Memory B cell (primary cell): ENCODE data around the gene NYAP2.

Experiments
- ATAC-seq: fragments of 150-1000 bp; cut with Tn5 transposase; 2 replicates; pipeline ENCODE4 v1.10.0; 2021; ENCODE audit warnings: low read depth, mild to moderate bottlenecking, moderate library complexity
- DNase-seq, 2 donors: peaks; one replicate each; pipeline ENCODE4 v3.0.0; 2022; ENCODE audit warnings: low spot score in 2 of 2
- H3K27ac Mint-ChIP-seq: one replicate; pipeline ENCODE4 v1.8.0; 2022; ENCODE audit warnings: mild to moderate bottlenecking, moderate library complexity, mixed read lengths
- H3K27me3 Mint-ChIP-seq: one replicate; pipeline ENCODE4 v1.8.0; 2022; ENCODE audit warnings: mixed read lengths
- H3K36me3 Mint-ChIP-seq: one replicate; pipeline ENCODE4 v1.8.0; 2022; ENCODE audit warnings: mild to moderate bottlenecking, mixed read lengths
- H3K4me1 Mint-ChIP-seq: one replicate; pipeline ENCODE4 v1.8.0; 2022; ENCODE audit warnings: mixed read lengths
- H3K4me3 Mint-ChIP-seq: one replicate; pipeline ENCODE4 v1.8.0; 2022; ENCODE audit warnings: mild to moderate bottlenecking, moderate library complexity, mixed read lengths
- H3K9me3 Mint-ChIP-seq: one replicate; pipeline ENCODE4 v1.8.0; 2022; ENCODE audit warnings: mixed read lengths

Gene NYAP2

DNA sequence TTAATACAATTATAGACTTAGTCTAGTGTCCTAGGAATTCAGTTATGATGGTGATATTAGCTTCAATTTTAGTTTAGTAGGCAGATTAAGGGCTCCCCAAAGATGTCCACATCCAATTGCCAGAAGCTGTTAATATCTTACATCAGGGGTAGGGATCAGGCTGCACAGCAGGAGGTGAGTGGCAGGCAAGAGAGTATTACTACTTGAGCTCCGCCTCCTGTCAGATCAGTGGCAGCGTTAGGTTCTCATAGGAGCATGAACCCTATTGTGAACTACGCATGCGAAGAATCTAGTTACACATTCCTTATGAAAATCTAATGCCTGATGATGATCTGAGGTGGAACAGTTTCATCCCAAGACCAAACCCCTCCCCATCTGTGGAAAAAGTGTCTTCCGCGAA lies 54.9 kb downstream of the NYAP2 start:
- DNase-seq = no peak
- no peaks in the 10 kb centered on the region for H3K36me3 Mint-ChIP-seq
- H3K4me1 Mint-ChIP-seq = no peaks in the 10 kb centered on the region
- peaks cover 4% of the 10 kb centered on the region for H3K27me3 Mint-ChIP-seq
- no peak overlapping the region for H3K27ac Mint-ChIP-seq
- H3K4me3 Mint-ChIP-seq = no peak overlapping the region
- no peaks in the 10 kb centered on the region for H3K9me3 Mint-ChIP-seq
- no peak for ATAC-seq

DNA sequence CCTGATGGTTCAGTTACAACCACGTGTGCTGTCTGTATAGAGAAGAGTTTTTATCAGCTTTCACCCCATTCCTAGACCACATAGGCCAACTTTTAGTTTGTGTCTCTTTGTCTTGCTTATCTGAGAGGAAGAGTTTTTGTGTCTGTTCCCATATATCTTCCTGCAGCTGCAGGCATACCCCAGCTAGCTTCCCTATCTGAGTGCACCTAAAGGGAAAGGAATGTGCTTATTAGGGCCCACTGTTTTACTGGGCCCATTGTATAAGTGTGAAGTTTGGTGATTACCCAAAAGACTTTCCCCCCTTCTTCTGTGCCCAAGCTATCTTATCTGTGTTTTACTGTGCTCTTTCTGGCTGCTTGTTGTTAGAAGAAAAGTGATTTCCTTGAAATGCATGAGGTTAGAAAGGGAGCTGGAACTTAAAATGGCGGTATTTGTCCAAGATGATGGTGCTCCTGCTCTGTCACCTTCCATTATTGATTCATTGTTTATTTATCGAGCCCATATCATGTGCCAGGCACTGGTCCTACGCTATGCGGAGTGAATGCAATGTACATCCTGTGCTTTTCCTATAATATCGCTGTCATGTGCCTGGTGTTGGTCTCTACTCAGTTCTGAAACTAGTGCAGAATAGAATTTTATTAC lies 57.2 kb downstream of the NYAP2 start:
- no peaks in the 10 kb centered on the region for H3K4me1 Mint-ChIP-seq
- H3K27me3 Mint-ChIP-seq = peaks cover 5% of the 10 kb centered on the region
- no peaks in the 10 kb centered on the region for H3K36me3 Mint-ChIP-seq

DNA sequence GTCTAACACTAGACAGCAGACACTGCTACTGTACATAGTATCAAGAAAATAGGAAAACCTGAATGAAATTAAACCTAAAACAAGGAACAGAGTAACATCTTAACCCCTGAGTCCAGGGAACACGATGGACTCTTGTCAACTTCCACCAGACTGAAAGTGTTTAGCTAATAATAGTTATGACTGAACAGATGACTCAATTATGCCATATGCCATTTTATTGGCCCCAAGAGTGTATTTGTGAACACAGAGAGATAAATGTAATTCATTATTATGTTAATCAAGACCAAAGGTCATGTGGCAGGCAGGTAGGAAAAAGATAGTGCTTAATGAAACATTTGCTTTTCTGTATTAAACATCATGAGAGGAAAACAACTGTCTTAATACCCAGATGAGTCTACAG lies 58.0 kb downstream of the NYAP2 start:
- no peaks in the 10 kb centered on the region for H3K4me1 Mint-ChIP-seq
- DNase-seq (no peak), ATAC-seq (no peak)
- no peaks in the 10 kb centered on the region for H3K36me3 Mint-ChIP-seq
- H3K4me3 Mint-ChIP-seq = no peak overlapping the region
- H3K9me3 Mint-ChIP-seq = no peaks in the 10 kb centered on the region
- H3K27ac Mint-ChIP-seq = no peak overlapping the region
- peaks cover 5% of the 10 kb centered on the region for H3K27me3 Mint-ChIP-seq

More for the DNA sequence above, 57.2 kb downstream of the NYAP2 start:
- ATAC-seq (no peak), DNase-seq (no peak)
- no peak overlapping the region for H3K4me3 Mint-ChIP-seq
- H3K9me3 Mint-ChIP-seq = no peaks in the 10 kb centered on the region
- H3K27ac Mint-ChIP-seq = no peak overlapping the region

DNA sequence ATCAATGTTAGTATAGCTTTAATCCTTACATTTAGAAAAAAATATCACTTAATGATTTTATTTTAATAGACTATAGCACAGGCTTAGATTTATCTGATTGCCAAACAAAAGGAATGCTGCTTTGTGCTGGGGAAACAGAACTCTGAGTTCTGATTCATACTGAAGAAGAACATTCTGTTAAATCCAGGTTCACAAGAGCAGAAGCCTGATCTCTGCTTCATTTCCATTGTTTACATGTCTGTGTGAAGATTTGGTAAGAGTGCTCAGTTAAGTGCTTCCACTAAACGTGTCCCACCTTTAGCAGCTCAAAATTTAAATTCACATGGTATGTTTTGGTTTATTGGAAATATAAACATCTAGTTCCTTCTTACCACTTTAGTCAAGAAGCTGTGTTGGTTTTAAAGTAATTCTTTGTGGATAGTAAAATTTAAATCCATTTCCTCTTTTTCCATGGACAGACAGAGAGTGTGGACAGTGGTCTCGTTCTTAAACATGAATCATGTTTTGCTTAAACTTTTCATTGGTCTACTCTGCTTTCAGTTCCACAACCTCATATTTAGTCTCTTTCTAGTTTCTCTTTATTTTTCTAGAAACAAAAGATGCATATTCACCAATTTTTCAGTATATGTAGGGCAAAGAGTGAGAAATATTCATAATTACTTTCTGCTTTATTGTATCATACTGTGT lies 59.1 kb downstream of the NYAP2 start:
- H3K4me1 Mint-ChIP-seq = no peaks in the 10 kb centered on the region
- no peak for ATAC-seq

DNA sequence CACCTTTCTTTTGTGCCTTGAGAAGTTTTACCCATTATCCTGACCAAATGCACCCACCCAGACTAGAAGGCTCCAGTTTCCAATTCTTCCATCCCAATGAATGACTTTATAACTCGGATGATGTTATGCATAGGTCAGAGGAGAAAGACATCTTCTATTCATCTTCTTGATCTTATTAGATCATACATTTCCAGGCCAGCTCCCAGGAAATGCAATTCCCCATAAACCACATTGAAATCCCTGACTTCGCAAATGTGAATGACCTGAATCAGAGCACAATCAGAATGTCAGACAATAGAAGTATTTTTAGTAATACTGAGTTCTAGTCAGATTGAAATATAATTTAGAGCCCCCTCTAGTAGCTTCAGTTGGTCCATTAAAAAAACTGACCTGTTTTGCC lies 62.9 kb downstream of the NYAP2 start:
- H3K27ac Mint-ChIP-seq = no peak overlapping the region
- H3K36me3 Mint-ChIP-seq = no peaks in the 10 kb centered on the region

More for the DNA sequence above, 59.1 kb downstream of the NYAP2 start:
- Mint-ChIP-seq H3K4me3 (no peak overlapping the region), H3K27me3 (peaks cover 5% of the 10 kb centered on the region), H3K9me3 (no peaks in the 10 kb centered on the region), H3K27ac (no peak overlapping the region), H3K36me3 (no peaks in the 10 kb centered on the region)
- DNase-seq = no peak

DNA sequence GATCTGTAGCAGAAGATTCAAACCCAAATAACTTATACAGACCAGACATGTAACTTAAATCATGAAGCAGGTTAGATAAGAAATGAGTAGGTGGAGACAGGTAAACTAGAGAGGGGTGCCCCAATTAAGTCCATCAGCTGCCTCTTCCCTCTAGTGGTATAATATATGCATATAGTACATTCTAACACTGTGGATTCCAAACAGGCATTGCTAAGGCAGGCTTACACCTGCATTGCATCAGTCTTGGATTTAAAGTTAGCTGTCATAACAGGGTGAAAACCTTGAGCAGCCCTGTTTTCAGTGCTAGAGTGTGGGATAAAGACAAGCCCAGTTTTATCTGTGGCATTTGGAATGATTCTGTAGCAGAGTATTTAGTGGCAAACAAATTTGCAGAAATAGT lies 63.4 kb downstream of the NYAP2 start:
- H3K4me1 Mint-ChIP-seq = peaks cover 9% of the 10 kb centered on the region
- ATAC-seq (no peak), DNase-seq (no peak)
- H3K4me3 Mint-ChIP-seq = no peak overlapping the region
- H3K36me3 Mint-ChIP-seq = no peaks in the 10 kb centered on the region
- no peak overlapping the region for H3K27ac Mint-ChIP-seq
- H3K27me3 Mint-ChIP-seq = peaks cover 3% of the 10 kb centered on the region
- no peaks in the 10 kb centered on the region for H3K9me3 Mint-ChIP-seq

More for the DNA sequence above, 62.9 kb downstream of the NYAP2 start:
- ATAC-seq (no peak), DNase-seq (no peak)
- no peaks in the 10 kb centered on the region for H3K9me3 Mint-ChIP-seq
- peaks cover 9% of the 10 kb centered on the region for H3K4me1 Mint-ChIP-seq
- H3K4me3 Mint-ChIP-seq = no peak overlapping the region
- peaks cover 3% of the 10 kb centered on the region for H3K27me3 Mint-ChIP-seq

DNA sequence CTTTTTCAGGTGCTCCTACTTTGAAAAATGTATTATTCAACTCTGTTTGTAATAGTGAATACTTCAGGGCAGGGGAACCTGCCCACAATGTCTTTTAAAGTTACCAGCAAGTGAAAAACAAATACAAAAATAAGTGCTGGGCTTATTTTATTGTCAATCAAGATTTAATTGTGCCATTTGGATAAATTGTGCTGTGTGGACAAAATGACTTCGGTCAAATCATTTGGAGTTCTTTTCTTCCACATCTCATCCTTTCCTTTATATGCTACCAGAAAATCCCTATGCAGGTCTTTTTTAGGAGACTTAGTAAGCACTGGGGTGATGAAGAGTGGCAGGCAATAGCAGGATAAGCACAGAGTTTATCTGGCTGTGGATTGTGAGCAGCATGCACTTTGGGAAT lies 63.9 kb downstream of the NYAP2 start:
- Mint-ChIP-seq H3K4me3 (peak overlapping the region; percentile 32), H3K27me3 (peaks cover 3% of the 10 kb centered on the region), H3K27ac (no peak overlapping the region), H3K9me3 (no peaks in the 10 kb centered on the region), H3K36me3 (no peaks in the 10 kb centered on the region), H3K4me1 (peaks cover 9% of the 10 kb centered on the region)
- DNase-seq (no peak), ATAC-seq (no peak)

DNA sequence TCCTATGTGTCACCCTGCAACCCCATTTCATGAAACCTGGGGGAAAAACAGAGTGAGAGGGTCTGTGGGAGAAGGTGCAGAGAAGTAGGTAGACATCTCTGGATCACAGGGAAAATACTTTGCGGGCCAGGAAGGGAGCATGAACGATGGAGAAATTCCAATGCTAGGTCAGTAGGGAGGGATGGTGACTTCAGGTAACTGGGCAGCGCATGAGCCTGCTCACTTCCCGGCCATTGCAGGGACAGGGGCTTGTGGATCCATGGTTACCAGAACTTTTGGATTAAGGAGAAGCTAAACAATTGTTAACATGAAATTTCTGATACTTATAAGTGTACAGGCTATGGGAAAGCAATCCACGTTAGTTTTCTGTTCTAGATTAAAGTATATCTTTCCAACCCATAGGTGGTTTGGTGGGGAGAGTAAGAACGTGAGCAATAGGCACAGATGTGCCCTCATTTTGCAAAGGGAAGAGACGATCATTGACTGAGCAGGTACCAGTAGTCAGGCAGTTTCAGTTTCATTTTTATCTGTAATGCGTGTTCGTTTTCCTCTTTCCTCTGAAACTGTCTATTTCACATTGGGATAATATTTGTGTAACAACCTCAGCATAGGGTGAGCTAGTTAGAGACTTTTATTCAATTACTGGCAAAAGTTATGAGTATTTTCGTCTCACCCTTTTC lies 65.0 kb downstream of the NYAP2 start:
- no peak for DNase-seq
- Mint-ChIP-seq H3K9me3 (peaks cover 1% of the 10 kb centered on the region), H3K27me3 (peaks cover 3% of the 10 kb centered on the region), H3K36me3 (no peaks in the 10 kb centered on the region), H3K4me3 (peak overlapping the region; percentile 82), H3K4me1 (peaks cover 9% of the 10 kb centered on the region), H3K27ac (peak overlapping the region; percentile 76)
- ATAC-seq = peak; percentile 76

DNA sequence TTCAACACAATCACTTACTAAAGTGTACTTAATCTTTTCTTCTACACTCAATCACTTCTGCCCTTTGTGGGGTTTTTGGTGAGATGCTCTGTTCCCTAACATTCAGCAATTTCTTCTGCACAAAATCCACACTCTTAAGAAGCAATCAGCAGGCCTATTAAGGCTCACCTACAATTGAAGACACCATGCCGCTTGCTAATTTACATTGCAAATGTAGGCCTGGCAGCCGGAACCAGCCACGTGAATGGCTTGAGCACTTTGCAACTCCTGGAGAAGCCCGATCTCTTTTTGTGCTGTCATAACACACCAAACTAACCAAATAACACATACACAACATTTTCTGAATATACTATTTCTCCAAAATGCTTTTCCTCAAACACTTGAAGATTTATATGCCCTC lies 66.3 kb downstream of the NYAP2 start:
- H3K27me3 Mint-ChIP-seq = no peaks in the 10 kb centered on the region
- peaks cover 9% of the 10 kb centered on the region for H3K4me1 Mint-ChIP-seq
- peaks cover 1% of the 10 kb centered on the region for H3K9me3 Mint-ChIP-seq
- DNase-seq (no peak), ATAC-seq (no peak)
- no peak overlapping the region for H3K4me3 Mint-ChIP-seq
- no peaks in the 10 kb centered on the region for H3K36me3 Mint-ChIP-seq
- H3K27ac Mint-ChIP-seq = no peak overlapping the region

DNA sequence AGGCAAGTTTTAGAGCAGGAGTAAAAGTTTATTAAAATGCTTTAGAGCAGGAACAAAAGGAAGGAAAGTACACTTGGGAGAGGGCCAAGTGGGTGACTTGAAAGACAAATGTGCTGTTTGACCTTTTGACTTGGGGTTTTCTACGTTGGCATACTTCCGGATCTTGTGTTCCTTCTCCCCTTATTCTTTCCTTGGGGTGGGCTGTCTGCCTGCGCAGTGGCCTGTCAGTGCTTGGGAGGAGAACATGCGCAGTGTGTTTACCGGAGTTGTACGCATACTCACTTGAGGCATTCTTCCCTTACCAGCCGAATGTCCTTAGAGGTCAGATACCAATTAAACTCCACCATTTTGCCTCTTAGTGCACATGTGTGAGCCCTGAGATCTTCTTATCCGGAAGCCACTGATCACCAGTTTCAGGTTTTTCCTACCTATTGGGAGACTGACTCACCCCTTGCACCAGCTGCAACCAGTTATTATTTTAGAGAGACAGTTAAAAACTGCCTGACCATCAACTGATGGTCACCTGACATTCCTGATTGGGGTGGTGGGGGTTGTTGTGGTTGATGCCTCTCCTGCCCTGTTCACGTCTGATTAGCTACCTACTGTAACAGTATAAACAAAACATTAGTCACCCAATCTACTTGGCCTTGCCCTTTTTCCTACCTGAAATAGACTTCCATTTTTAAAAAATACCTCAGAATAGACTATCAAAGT lies 67.5 kb downstream of the NYAP2 start:
- DNase-seq = no peak
- peaks cover 9% of the 10 kb centered on the region for H3K4me1 Mint-ChIP-seq

DNA sequence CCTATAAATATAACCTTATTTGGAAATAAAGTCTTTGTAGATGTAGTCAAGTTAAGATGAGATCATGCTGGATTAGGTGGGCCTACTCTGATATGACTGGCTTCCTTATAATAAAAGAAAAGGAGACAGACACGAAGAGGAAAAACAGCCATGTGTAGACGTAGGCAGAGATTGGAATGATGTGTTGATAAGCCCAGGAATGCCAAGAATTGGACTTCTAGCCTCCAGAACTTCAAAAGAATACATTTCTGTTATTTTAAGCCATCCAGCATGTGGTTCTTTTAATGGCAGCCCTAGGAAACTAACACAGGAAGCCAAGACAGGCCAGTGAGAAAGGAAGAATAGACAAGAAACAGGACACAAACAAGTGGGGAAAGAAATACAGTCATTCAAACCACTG lies 68.6 kb downstream of the NYAP2 start:
- no peak for ATAC-seq
- no peak for DNase-seq
- H3K27me3 Mint-ChIP-seq = no peaks in the 10 kb centered on the region
- no peak overlapping the region for H3K27ac Mint-ChIP-seq
- peaks cover 9% of the 10 kb centered on the region for H3K4me1 Mint-ChIP-seq
- H3K4me3 Mint-ChIP-seq = no peak overlapping the region
- H3K36me3 Mint-ChIP-seq = no peaks in the 10 kb centered on the region
- peaks cover 1% of the 10 kb centered on the region for H3K9me3 Mint-ChIP-seq

More for the DNA sequence above, 67.5 kb downstream of the NYAP2 start:
- no peak for ATAC-seq
- Mint-ChIP-seq H3K4me3 (no peak overlapping the region), H3K27me3 (no peaks in the 10 kb centered on the region), H3K9me3 (peaks cover 1% of the 10 kb centered on the region), H3K27ac (no peak overlapping the region), H3K36me3 (no peaks in the 10 kb centered on the region)

DNA sequence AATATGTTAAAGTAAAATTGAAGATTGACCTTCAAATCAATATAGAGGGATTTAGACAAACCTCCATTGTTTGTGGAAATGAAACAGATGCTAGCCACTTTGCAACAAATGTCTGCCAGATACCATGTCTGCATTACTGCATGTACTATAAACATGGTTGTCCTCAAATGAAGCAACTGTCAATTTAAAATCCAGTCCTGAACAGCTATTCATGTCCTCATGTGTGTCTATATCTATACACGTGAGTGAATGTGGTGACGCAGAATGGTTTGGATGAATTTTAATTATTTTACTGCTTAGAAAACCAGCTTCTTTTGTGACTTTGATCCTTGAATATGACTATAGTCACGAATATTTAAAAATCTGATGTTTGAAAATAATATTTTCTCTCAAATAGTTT lies 71.5 kb downstream of the NYAP2 start:
- Mint-ChIP-seq H3K4me3 (no peak overlapping the region), H3K9me3 (peaks cover 3% of the 10 kb centered on the region), H3K36me3 (no peaks in the 10 kb centered on the region), H3K27ac (no peak overlapping the region), H3K4me1 (no peaks in the 10 kb centered on the region), H3K27me3 (no peaks in the 10 kb centered on the region)
- no peak for ATAC-seq
- no peak for DNase-seq

DNA sequence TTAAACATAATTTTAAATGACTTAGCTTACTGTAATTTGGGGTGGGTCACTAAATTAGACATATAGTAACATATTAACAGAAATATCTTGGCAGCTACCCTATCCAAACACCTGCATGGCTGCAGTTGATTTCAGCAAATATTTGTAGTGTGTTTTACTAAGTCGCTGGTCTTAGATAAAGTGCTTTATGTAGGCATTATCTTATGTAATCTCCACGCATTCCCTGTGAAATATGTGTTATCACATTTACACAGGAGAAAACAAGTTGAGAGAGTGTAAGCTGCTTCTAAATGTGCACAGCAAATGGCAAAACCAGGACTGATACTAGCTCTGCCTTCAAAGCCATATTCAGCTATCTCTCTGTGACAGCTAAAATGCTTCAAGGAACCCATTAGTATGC lies 72.0 kb downstream of the NYAP2 start:
- H3K27ac Mint-ChIP-seq = no peak overlapping the region
- ATAC-seq = no peak
- no peaks in the 10 kb centered on the region for H3K27me3 Mint-ChIP-seq
- no peaks in the 10 kb centered on the region for H3K4me1 Mint-ChIP-seq
- peaks cover 3% of the 10 kb centered on the region for H3K9me3 Mint-ChIP-seq
- DNase-seq = no peak
- no peaks in the 10 kb centered on the region for H3K36me3 Mint-ChIP-seq
- no peak overlapping the region for H3K4me3 Mint-ChIP-seq

DNA sequence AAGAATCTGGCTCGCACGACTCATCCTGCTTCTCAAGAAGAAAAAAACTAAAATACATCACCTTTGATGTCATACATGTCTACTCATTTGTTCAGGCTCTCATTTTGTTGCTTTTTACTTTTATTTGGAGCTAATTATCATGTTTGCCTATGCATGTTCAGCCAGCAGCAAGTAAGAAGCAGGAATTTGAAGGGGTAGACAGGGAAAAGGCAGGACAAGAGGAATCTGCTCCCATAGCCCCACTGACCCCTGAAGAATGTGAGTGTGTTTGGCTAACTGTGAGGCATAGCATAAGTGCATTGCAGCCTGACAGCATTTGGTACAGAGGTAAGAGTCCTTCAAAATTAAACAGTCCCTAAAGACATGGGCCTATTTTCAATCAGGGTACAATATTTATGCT lies 72.7 kb downstream of the NYAP2 start:
- no peaks in the 10 kb centered on the region for H3K4me1 Mint-ChIP-seq
- no peaks in the 10 kb centered on the region for H3K36me3 Mint-ChIP-seq
- no peak overlapping the region for H3K4me3 Mint-ChIP-seq
- DNase-seq = no peak
- no peaks in the 10 kb centered on the region for H3K27me3 Mint-ChIP-seq
- H3K27ac Mint-ChIP-seq = no peak overlapping the region
- no peak for ATAC-seq
- H3K9me3 Mint-ChIP-seq = peaks cover 3% of the 10 kb centered on the region
